ENCODE data around the gene TNRC6B.
"Not testable (repeated sequence)": the region's sequence is repeated elsewhere in the genome, so short reads cannot be mapped to it uniquely, and the experiment has no call there.

TNRC6B gene

DNA sequence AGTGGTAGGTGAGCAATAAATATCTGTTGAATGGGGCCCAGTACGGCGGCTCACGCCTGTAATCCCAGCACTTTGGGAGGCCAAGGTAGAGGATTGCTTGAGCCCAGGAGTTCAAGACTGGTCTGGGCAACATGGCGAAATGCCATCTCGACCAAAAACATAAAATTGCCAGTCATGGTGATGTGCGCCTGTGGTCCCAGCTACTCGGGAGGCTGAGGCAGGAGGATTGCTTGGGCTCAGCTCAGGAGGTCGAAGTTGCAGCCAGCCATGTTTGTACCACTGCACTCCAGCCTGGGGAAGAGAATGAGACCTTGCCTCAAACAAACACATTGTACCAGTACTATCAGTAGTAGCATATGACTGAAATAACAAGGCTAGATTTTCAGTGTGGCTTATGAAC lies 196.8 kb downstream of the TNRC6B start:
- Histone ChIP-seq H3K9ac (ENCODE audit: low read length) (no peak overlapping the region), H3K4me1 (ENCODE audit: control insufficient read depth, insufficient read depth, low read length) (peaks cover 3% of the 10 kb centered on the region), H3K9me3 (ENCODE audit: control insufficient read depth, low read length) (no peaks in the 10 kb centered on the region), H3K27me3 (replicated peaks; ENCODE audit: control insufficient read depth, insufficient read depth, low read length) (no peaks in the 10 kb centered on the region), H3K36me3 (ENCODE audit: control insufficient read depth, insufficient read depth, low read length, severe bottlenecking) (peaks cover 2% of the 10 kb centered on the region), H3K4me3 (ENCODE audit: low read length) (no peak overlapping the region)
- DNase-seq (ENCODE audit: low read depth): no peak

DNA sequence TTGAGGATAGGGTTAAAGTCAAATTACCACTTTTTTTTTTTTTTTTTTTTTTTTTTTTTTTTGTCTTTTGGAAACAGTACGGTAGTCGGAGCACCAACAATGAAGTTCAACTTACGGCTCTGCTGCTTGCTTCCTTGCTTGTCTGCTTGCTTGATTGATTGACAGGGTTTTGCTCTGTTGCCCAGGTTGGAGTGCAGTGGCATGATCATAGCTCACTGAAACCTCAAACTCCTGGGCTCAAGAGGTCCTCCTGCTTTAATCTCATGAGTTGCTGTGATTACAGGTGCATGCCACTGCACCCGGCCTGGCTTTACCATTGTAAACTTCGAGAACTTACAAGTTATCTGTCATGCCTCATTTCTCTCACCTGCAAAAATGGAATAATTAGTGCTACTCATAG lies 198.4 kb downstream of the TNRC6B start:
- Histone ChIP-seq H3K9me3 (ENCODE audit: control insufficient read depth, low read length) (no peaks in the 10 kb centered on the region), H3K4me1 (ENCODE audit: control insufficient read depth, insufficient read depth, low read length) (peaks cover 3% of the 10 kb centered on the region), H3K9ac (ENCODE audit: low read length) (no peak overlapping the region), H3K36me3 (ENCODE audit: control insufficient read depth, insufficient read depth, low read length, severe bottlenecking) (no peaks in the 10 kb centered on the region), H3K27me3 (replicated peaks; ENCODE audit: control insufficient read depth, insufficient read depth, low read length) (no peaks in the 10 kb centered on the region), H3K4me3 (ENCODE audit: low read length) (no peak overlapping the region)
- DNase-seq (ENCODE audit: low read depth): no peak

- Histone ChIP-seq H3K27me3 (replicated peaks; ENCODE audit: control insufficient read depth, insufficient read depth, low read length) (no peaks in the 10 kb centered on the region), H3K4me1 (ENCODE audit: control insufficient read depth, insufficient read depth, low read length) (no peaks in the 10 kb centered on the region), H3K36me3 (ENCODE audit: control insufficient read depth, insufficient read depth, low read length, severe bottlenecking) (no peaks in the 10 kb centered on the region), H3K4me3 (ENCODE audit: low read length) (no peak overlapping the region), H3K9me3 (ENCODE audit: control insufficient read depth, low read length) (no peaks in the 10 kb centered on the region), H3K9ac (ENCODE audit: low read length) (no peak overlapping the region)
- DNase-seq (ENCODE audit: low read depth): no peak
Measured at GRCh38 chr22:40377931-40378330, 200.2 kb downstream of the TNRC6B start.

GRCh38 chr22:40378448-40378847 lies 200.7 kb downstream of the TNRC6B start:
- H3K9me3 ChIP-seq (ENCODE audit: control insufficient read depth, low read length); H3K4me1 ChIP-seq (ENCODE audit: control insufficient read depth, insufficient read depth, low read length); H3K36me3 ChIP-seq (ENCODE audit: control insufficient read depth, insufficient read depth, low read length, severe bottlenecking); H3K4me3 ChIP-seq (ENCODE audit: low read length); H3K27me3 ChIP-seq (replicated peaks; ENCODE audit: control insufficient read depth, insufficient read depth, low read length); H3K9ac ChIP-seq (ENCODE audit: low read length); DNase-seq (ENCODE audit: low read depth): not testable (repeated sequence)

DNA sequence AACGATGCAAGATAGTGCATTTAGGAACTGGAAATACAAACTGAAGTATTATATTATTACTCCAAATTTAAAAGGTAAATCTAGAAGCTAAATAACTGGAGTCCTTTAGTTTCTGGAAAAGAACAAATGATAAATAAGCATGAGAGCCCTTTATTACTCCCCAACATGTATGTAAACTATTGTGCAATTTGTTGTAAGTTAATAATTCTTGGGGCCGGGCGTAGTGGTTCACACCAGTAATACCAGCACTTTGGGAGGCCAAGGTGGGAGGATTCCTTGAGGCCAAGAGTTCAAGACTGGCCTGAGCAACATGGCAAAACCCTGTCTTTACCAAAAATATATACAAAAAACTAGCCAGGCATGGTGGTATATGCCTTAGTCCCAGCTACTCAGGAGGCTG lies 203.7 kb downstream of the TNRC6B start:
- no peaks in the 10 kb centered on the region for H3K36me3 ChIP-seq (ENCODE audit: control insufficient read depth, insufficient read depth, low read length, severe bottlenecking)
- no peaks in the 10 kb centered on the region for H3K9me3 ChIP-seq (ENCODE audit: control insufficient read depth, low read length)
- H3K9ac ChIP-seq (ENCODE audit: low read length): no peak overlapping the region
- DNase-seq (ENCODE audit: low read depth): no peak
- H3K4me3 ChIP-seq (ENCODE audit: low read length): no peak overlapping the region
- peaks cover 11% of the 10 kb centered on the region for H3K4me1 ChIP-seq (ENCODE audit: control insufficient read depth, insufficient read depth, low read length)
- H3K27me3 ChIP-seq (replicated peaks; ENCODE audit: control insufficient read depth, insufficient read depth, low read length): no peaks in the 10 kb centered on the region

DNA sequence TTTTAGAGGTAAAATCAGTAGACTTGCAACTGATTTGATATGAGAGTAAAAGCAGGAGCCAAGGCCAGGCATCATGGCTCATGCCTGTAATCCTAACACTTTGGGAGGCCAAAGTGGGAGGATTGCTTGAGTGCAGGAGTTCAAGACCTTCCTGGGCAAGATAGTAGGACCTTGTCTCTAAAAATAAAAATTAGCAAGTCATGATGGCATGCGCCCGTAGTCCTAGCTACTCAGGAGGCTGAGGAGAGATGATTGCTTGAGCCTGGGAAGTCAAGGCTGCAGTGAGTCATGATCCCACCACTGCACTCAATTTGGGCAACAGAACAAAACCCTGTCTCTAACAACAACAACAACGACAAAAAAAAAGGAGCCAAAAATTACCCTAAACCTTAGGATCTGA lies 206.2 kb downstream of the TNRC6B start:
- peaks cover 11% of the 10 kb centered on the region for H3K4me1 ChIP-seq (ENCODE audit: control insufficient read depth, insufficient read depth, low read length)
- H3K4me3 ChIP-seq (ENCODE audit: low read length): no peak overlapping the region
- no peak overlapping the region for H3K9ac ChIP-seq (ENCODE audit: low read length)
- peak; percentile 18 for DNase-seq (ENCODE audit: low read depth)
- no peaks in the 10 kb centered on the region for H3K9me3 ChIP-seq (ENCODE audit: control insufficient read depth, low read length)
- no peaks in the 10 kb centered on the region for H3K27me3 ChIP-seq (replicated peaks; ENCODE audit: control insufficient read depth, insufficient read depth, low read length)
- no peaks in the 10 kb centered on the region for H3K36me3 ChIP-seq (ENCODE audit: control insufficient read depth, insufficient read depth, low read length, severe bottlenecking)

DNA sequence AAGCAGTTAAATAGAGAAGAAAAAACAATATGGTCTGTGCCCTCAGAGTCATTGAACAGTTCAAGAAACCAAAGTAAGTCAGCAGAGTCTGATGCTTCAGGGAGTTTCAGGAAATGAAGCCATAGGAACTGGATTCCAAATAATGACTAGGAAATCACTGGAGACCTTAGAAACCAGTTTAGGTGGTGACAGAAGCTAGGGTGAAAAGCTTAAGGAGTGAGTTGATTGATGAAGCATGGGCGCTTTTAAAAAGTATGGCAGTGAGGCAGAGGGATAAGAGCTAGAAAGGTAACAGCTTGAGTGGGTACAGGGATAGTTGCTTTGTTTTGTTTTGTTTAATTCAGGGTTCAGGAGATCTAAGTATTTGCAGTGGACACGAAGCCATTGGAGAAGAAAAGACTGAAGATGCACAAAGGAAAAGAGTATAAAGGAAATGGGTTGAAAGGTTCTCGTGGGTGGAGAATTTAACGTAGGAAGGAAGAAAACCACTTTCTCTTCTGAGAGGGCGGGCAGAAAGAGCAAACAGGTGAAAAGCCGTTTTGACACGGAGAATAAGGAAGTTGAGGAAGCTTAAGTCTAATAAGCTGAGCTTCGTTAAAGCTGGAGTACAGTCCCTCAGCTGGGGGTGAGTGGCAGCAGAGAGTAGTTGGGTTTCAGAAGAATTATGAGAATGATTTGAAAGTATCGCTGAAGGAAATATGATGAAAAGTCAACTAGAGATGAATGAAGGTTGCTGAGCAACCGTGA lies 207.5 kb downstream of the TNRC6B start:
- Histone ChIP-seq H3K36me3 (ENCODE audit: control insufficient read depth, insufficient read depth, low read length, severe bottlenecking) (no peaks in the 10 kb centered on the region), H3K27me3 (replicated peaks; ENCODE audit: control insufficient read depth, insufficient read depth, low read length) (no peaks in the 10 kb centered on the region), H3K9ac (ENCODE audit: low read length) (no peak overlapping the region), H3K4me3 (ENCODE audit: low read length) (no peak overlapping the region), H3K9me3 (ENCODE audit: control insufficient read depth, low read length) (no peaks in the 10 kb centered on the region), H3K4me1 (ENCODE audit: control insufficient read depth, insufficient read depth, low read length) (peaks cover 11% of the 10 kb centered on the region)
- DNase-seq (ENCODE audit: low read depth): no peak

Measured in adipocyte (in vitro differentiated cells).